Activated effector memory CD4-positive, alpha-beta T cell treated with Interleukin-2 at 50 U/mL for 16 hours (primary cell): ENCODE data around the gene NEURL3.
A peak's percentile ranks its signal among the peaks of the same experiment; 100 is the strongest.
"Not testable (repeated sequence)": the region's sequence is repeated elsewhere in the genome, so short reads cannot be mapped to it uniquely, and the experiment has no call there.

Experiments
- DNase-seq: peaks from one replicate; pipeline ENCODE4 v3.0.0-alpha.2; 2020

NEURL3 gene

DNA sequence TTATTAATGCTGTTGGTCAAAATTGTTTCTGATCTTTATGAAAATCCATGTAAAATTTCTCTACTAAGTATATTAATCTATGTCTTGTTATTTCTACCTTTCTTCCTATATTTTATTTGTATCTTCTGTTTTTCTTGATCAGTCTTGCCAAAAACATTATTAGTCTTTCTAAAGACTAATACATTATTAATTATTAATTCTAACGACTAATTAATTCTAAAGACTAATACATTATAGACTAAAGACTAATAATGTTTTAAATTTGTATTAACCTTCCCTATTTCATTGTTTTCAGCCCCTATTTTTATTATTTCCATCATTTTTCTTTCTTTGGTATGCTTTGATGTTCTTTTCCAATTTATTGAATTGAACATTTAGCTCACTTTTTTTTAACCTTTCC is 27.7 kb downstream of the NEURL3 start:
- no peak for DNase-seq

DNA sequence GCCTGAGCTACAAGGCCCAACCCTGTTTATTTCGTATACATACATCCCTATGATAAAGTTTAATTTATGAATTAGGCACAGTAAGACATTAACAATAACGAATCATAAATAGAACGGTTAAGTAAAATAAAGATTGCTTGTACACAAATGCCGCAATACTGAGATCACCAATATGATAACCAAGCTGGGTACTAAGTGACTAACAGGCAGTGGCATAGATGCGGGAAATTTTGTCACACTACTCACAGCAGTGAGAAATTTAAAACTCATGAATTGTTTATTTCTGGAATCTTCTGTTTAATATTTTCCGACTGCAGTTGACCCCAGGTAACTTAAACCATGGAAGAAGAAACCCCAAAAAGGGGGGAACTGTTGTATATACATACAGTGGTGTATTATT is 33.4 kb downstream of the NEURL3 start:
- no peak for DNase-seq

DNA sequence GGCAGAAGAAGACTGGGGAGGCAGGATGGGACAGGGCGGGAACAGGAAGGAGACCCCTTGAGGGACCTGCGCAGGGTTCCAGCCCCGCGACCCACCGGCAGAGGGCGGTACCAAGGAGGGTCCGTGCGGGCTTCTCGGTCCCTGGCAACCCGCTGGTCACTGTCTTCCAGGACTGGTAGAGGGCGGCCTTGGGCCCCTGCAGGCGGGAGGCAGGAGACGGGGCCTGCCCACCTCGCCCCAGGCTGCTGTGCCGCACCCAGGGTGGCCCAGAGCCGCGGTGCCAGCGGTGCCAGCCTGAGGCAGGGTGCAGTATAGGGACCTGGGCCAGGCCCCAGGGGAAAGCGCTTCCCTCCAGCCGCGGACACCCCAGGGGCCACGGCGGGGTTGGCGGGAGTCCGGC is 34.5 kb downstream of the NEURL3 start:
- DNase-seq, result peak; percentile 27

DNA sequence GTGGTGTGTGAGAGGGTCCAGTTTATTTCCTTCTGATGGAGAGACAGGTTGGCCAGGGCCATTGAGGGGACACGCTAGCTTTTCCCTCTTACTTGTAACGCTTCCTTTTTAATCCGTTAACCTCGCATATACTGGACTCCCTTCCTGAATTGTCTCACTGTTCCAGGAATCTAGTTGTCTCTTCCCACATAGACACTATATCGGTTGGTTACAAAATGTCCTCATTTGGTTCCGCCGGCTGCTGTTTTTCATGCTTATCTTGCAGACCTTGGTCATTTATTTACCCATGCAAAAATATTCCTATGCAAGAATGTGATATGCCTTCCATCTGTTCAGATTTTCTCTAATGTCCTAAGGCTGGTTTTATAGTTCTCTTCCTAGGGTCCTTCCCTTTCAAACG is 35.0 kb downstream of the NEURL3 start:
- DNase-seq, result no peak

DNA sequence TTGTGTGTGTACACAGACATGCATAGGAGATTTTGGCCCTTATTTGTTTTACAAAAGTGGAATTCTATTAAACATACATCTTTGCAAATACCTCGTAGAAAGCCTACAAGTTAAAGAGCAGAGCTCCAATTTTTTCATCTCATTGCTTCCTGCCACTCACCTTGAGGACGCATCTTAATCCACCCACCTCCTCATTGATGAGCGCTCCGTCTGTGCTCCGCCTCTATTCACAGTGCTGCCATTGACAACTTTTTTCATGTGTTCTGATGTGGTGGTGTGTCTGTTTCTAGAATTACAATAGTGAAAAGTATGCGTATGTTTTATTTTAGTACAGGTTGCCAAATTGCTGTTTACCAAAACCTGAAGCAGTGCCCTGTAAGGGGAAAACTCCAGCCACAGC is 36.3 kb downstream of the NEURL3 start:
- no peak for DNase-seq

DNA sequence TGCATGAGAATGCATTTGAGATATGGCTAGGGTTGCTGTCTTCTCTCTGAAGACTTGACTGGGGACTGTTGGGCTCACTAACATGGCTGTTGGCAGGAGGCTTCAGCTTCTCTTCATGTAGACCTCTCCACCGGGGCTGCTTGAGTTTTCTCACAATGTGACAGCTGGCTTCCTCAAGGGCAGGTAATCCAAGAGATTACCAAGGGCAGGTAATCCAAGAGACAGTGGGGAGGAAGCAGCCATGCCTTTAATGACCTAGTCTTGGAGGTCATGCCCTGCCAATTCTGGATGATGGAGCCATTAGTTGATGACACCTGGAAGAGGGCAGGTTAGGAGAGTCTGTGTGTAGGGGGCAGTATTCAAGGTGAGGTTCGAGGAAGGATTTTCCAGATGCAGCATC is 40.5 kb downstream of the NEURL3 start:
- DNase-seq, result no peak

DNA sequence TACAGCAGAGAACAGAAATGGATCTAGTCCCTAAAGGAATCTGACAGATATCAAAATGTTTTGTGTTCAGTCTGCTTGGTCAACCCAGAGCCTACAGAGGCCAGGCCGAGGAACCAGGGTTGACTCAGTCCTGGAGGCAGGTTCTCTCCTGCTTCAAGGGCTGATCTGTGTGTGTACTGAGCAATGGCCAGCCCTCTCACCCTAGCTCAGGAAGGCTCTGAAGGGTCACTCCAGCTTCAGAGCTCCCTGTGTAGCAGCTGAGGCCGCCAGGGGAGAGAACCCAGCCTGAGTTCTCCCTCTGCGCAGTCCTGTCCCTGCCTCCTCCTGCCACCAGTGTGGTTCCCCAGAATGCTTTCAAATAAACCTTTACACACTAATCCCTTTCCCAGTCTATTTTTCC is 41.1 kb downstream of the NEURL3 start:
- no peak for DNase-seq

DNA sequence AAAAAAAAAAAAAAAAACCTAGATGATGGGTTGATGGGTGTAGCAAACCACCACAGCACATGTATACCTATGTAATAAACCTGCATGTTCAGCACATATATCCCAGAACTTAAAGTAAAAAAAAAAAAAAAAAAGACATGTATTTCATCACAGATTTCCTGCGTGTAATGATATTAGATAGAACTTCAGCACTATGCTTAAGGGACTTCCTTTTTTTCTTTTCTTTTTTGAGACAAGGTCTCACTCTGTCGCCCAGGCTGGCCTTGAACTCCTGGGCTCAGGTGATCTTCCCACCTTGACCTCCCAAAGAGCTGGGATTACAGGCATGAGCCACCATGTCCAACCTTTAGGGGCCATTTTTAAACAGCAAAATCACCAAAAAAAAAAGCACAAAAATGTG is 42.0 kb downstream of the NEURL3 start:
- no peak for DNase-seq

DNA sequence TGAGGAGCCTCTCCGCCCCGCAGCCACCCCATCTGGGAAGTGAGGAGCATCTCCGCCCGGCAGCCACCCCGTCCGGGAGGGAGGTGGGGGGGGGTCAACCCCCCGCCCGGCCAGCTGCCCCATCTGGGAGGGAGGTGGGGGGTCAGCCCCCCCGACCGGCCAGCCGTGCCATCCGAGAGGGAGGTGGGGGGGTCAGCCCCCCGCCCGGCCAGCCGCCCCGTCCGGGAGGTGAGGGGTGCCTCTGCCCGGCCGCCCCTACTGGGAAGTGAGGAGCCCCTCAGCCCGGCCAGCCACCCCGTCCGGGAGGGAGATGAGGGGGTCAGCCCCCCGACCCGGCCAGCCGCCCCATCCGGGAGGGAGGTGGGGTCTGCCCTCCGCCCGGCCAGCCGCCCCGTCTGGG is 43.5 kb downstream of the NEURL3 start:
- not testable (repeated sequence) for DNase-seq

DNA sequence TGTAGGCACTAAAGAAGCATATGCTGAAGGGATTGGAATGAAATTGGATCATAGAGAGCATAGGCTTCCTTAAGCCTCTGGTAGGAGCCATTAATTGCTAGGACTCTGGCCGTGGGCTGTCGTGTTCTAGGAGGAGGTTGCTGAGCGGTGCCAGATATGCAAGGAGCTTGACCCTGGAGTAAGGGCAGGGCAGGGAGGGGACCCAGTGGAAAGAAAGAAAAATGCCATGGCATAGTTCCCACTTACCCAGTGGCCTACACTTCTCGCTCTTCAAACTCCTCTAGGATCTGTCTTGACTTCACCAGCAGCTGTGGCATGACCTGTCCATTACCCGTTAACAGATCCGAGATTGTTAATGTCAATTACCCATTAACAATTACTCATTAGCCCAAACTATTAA is 53.1 kb downstream of the NEURL3 start:
- DNase-seq, result no peak

DNA sequence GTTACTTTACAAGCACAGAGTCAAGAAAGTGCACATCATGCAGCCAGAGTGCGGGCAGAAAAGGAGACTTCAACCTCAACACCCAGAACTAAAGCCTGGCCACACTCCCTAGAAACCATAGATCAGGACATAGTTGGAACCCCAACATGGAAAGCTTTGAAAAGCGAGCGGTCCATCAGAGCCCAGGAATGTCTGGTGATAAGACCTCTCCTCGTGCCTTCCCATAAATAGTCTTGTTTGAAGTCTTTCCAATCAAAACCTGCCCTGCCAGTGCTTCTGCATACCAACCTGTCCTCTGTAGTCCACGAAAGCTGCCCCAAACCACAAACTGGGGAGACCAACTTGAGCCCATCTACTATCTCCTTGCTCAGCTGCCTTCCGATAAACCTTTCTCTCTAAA is 55.5 kb downstream of the NEURL3 start:
- DNase-seq, result no peak

DNA sequence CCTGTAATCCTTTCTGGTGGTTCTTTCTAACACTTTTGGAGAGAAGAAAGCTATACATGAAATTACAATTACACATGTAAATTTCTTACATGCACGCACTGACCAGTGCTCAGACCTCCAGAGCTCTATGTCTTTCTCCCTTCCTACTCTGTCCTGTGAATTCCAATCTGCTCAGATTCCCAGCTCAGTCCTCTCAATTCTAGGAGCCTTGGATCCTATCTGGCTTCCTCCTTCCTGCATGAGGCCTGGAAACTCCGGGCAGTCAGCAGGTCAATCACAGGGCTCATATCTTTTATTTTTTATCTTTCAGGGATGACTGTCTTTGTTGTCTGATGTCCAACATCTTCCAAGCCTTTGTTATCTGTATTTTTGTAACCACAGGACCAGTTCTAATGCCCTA is 56.0 kb downstream of the NEURL3 start:
- no peak for DNase-seq

DNA sequence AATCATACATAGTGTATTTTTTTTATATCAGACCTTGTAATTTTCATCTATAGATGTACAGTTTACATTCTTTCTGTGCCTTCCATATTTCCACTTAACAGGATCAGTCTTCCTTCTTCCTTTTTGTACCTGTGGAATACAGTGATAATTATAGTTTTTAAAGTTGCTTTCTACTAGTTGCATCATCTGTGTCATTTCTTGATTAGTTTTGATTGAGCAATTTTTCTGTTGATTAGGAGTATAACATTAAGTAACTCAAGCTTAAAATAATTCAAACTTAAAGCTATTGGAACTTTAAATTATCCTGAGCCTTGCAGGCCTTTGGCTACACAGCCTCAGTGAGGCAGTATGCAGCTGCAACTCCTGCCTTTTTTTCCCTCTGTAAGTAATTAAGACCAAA is 57.4 kb downstream of the NEURL3 start:
- no peak for DNase-seq
